ENCODE results near the gene ACP7. TPM values are rescaled to one million over a fixed set of nuclear protein-coding genes. Genes with fewer than 3 reads are reported as not detected.

Gene ACP7
- total and polyA plus RNA-seq, 2 of the 8 experiments (the other 6 are each of a cell fraction or from before 2014, with no cell fraction given): 0.27 to 0.50 TPM

DNA sequence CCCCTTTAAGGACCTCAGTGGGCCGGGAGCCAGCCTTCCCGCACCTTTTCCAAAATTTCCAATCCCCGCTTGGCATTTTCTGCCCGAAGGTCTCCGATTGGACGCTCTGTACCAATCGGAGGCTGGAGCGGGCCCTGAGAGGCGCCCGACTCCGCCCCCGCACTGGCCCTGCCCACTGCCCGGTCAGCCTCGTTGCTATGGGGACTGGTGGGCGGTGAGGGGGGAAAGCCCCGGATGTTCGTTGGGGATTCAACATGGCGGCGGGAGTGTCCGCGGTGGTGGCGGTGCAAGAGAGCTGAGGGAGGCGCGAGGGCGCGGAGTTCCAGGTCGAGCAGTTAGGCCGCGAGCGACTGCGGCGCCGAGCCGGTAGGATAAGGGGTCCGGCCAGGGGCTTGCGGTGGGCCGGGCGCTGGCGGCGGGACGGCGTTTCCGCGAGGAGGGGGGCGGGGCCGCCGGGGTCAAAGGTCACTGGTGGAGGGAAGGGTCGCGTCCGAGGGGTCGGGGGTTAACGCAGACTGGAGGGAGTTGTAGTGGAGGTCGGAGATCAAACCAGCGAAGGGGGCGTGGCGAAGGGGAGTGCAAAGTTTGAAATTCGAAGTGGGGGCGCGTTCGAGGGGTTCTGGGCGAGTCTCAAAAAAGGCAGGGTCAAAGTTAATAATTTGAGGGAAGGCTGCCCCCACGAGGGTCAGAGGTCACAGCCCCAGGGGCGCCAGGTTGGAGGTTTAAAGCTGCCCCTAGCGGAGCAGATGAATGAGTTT lies 41.6 kb downstream of the ACP7 start, which contains the start of gene PAK4:
Gene PAK4 (plus strand): TSS at position 233 of the 758 bp plus-strand sequence. CDS start 43,768 bp downstream, outside the sequence.
- Histone ChIP-seq H3K9me3 (ENCODE audit: insufficient read depth in 2 of 2, low read depth in 1 of 2, low read length in 1 of 2) (no peaks in the 10 kb centered on the region), H2BK15ac (ENCODE audit: low read length) (no peak within 1 kb of the TSS), H3K4me3 (ENCODE audit: extremely low read depth in 1 of 4, insufficient read depth in 2 of 4, low read depth in 3 of 4, low read length in 4 of 4) (peak within 1 kb of the TSS; percentile 73 to 94 (median 78)), H3K23me2 (ENCODE audit: low read depth, low read length) (no peaks in the 10 kb centered on the region; the same call in 1 of the 2 replicates), H3K4me1 (replicated peaks in 1 of 4; ENCODE audit: control insufficient read depth in 3 of 4, insufficient read depth in 4 of 4, low read length in 3 of 4) (peaks cover 0 to 14% (median 6%) of the 10 kb centered on the region in 4 experiments; a peak in 6 of 7 replicates), H3K79me1 (ENCODE audit: low read depth, low read length) (peaks cover 17% of the 10 kb centered on the region), H3K36me3 (ENCODE audit: control insufficient read depth in 2 of 4, insufficient read depth in 4 of 4, low read length in 3 of 4) (no peaks in the 10 kb centered on the region), H4K5ac (ENCODE audit: insufficient read length, low read depth, low read length) (peak within 1 kb of the TSS; percentile 96), H2BK20ac (ENCODE audit: low read length) (no peak within 1 kb of the TSS), H3K14ac (ENCODE audit: insufficient read length) (no peak within 1 kb of the TSS), H4K91ac (replicated peaks; ENCODE audit: insufficient read length, low read length) (peak within 1 kb of the TSS; percentile 91), H3K4me2 (ENCODE audit: insufficient read depth in 1 of 2, low read depth in 2 of 2, low read length in 2 of 2) (peak within 1 kb of the TSS; percentile 72 to 90), H4K20me1 (replicated peaks in 1 of 2; ENCODE audit: control insufficient read depth in 1 of 2, insufficient read depth in 2 of 2, low read length in 2 of 2) (peaks cover 6 to 28% of the 10 kb centered on the region in 2 experiments), H3K56ac (replicated peaks; ENCODE audit: insufficient read length, low read depth, low read length) (peak within 1 kb of the TSS; percentile 98), H2AFZ (ENCODE audit: low read length) (peak within 1 kb of the TSS; percentile 42; the same call in 1 of the 2 replicates), H3K27me3 (replicated peaks in 1 of 4; ENCODE audit: control insufficient read depth in 3 of 4, extremely low read depth in 1 of 4, insufficient read depth in 3 of 4, low read length in 3 of 4) (no peaks in the 10 kb centered on the region), H3K9ac (replicated peaks in 1 of 4; ENCODE audit: extremely low read depth in 1 of 4, low read depth in 3 of 4, low read length in 3 of 4) (peak within 1 kb of the TSS; percentile 64 to 76 (median 72)), H2BK12ac (ENCODE audit: low read depth, low read length) (0 out of 2 replicates have a peak within 1 kb of the TSS, but pooled peaks have one; percentile 63), H3K4ac (replicated peaks; ENCODE audit: insufficient read length, low read depth, low read length) (no peak within 1 kb of the TSS), H3K79me2 (ENCODE audit: control insufficient read depth in 1 of 2, insufficient read depth in 2 of 2, low read length in 2 of 2) (peaks cover 18 to 47% of the 10 kb centered on the region in 2 experiments), H2AK5ac (ENCODE audit: low read depth, low read length) (no peak within 1 kb of the TSS), H4K8ac (ENCODE audit: extremely low read depth, insufficient read depth, low read length) (peak within 1 kb of the TSS; percentile 91), H3K23ac (ENCODE audit: insufficient read length) (no peak within 1 kb of the TSS), H3K18ac (ENCODE audit: extremely low read depth, low read length) (peak within 1 kb of the TSS; percentile 95), H2BK120ac (replicated peaks; ENCODE audit: low read depth, low read length) (no peak within 1 kb of the TSS), H3K27ac (ENCODE audit: low read depth, low read length) (peak within 1 kb of the TSS; percentile 62; the same call in 1 of the 2 replicates), H2BK5ac (ENCODE audit: low read depth, low read length) (peak within 1 kb of the TSS; percentile 94)
- CTCF ChIA-PET (ENCODE audit: partially characterized antibody): interaction anchor here (0.6 to 1.7 kb wide), 5 partner anchors 10 to 532 kb away, joined by 3 to 7 read pairs (median 5); no protein-coding TSS in a partner anchor
- POLR2A ChIA-PET (ENCODE audit: partially characterized antibody): interaction anchor here (1.0 to 2.9 kb wide), 7 partner anchors 9 to 151 kb away, joined by 3 to 9 read pairs (median 4); partner anchors contain the start of gene NCCRP1
- 2% methylated on average over 50 of the region's 64 CpGs; no CpG with 5 or more reads in 1 of the 2 experiments for WGBS, 2 experiments (ENCODE audit: extremely low coverage in 1 of 2, insufficient coverage in 1 of 2, insufficient read length in 1 of 2, insufficient replicate concordance in 2 of 2, low coverage in 1 of 2, low lambda C conversion rate in 2 of 2, missing lambda C conversion rate in 1 of 2)
- no peak for FAIRE-seq
- DNase-seq (ENCODE audit: low read depth in 1 of 2, low spot score in 2 of 2): peak; percentile 84 to 98
- TF ChIP-seq SP4 (IDR thresholded peaks at IDR 0.05; ENCODE audit: low read length) (no peak; the same call in 1 of the 2 replicates), CHD2 (IDR thresholded peaks at IDR 0.05; ENCODE audit: low read length) (peak; percentile 66), MAX (IDR thresholded peaks at IDR 0.05) (peak; percentile 58), KDM4A (IDR thresholded peaks at IDR 0.05; ENCODE audit: low read depth, low read length, severe bottlenecking) (peak; percentile 37), HDAC6 (IDR thresholded peaks at IDR 0.05; ENCODE audit: low read depth, low read length) (no peak), ATF2 (IDR thresholded peaks at IDR 0.05; ENCODE audit: low read length) (no peak), CEBPB (IDR thresholded peaks at IDR 0.05; ENCODE audit: low read depth, low read length) (no peak), SP1 (IDR thresholded peaks at IDR 0.05; ENCODE audit: low read depth, low read length) (peak; percentile 91), POU5F1 (IDR thresholded peaks at IDR 0.05; ENCODE audit: low read depth, low read length) (no peak), CTBP2 (IDR thresholded peaks at IDR 0.05; ENCODE audit: borderline replicate concordance, insufficient read depth, insufficient read length, low read length) (no peak)
